NCI-H1048 (cell line): ENCODE data around the gene HOXD9.

Source experiments
- DNase-seq: peaks from one replicate; lab custom pipeline; 2025; lab: John Stamatoyannopoulos, UW

Gene HOXD9

GRCh38 chr2:176155356-176156044, 33.0 kb downstream of the HOXD9 start:
- DNase-seq = no peak

- DNase-seq = no peak
Observed at GRCh38 chr2:176156301-176156806, 33.8 kb downstream of the HOXD9 start.

GRCh38 chr2:176156807-176157498, 34.4 kb downstream of the HOXD9 start, which contains the start of gene HOXD3:
HOXD3 (plus strand) TSS chr2:176157307; CDS start chr2:176169115, 11,808 bp downstream.
- no peak for DNase-seq

- DNase-seq = peak; percentile 36
Observed at GRCh38 chr2:176157499-176158185, 35.1 kb downstream of the HOXD9 start.

- no peak for DNase-seq
Observed at GRCh38 chr2:176158186-176158591, 35.7 kb downstream of the HOXD9 start.

GRCh38 chr2:176158855-176159662, 36.5 kb downstream of the HOXD9 start:
- no peak for DNase-seq

- DNase-seq = no peak
Observed at GRCh38 chr2:176159663-176160250, 37.2 kb downstream of the HOXD9 start.

- DNase-seq = no peak
Observed at GRCh38 chr2:176160251-176160985, 37.9 kb downstream of the HOXD9 start.

GRCh38 chr2:176160986-176161824, 38.7 kb downstream of the HOXD9 start:
- DNase-seq = no peak

GRCh38 chr2:176161825-176162626, 39.5 kb downstream of the HOXD9 start:
- no peak for DNase-seq

GRCh38 chr2:176162911-176163671, 40.6 kb downstream of the HOXD9 start:
- DNase-seq = no peak

GRCh38 chr2:176163672-176164056, 41.1 kb downstream of the HOXD9 start:
- DNase-seq = no peak

GRCh38 chr2:176164201-176164600, 41.7 kb downstream of the HOXD9 start:
- no peak for DNase-seq

GRCh38 chr2:176164611-176165369, 42.3 kb downstream of the HOXD9 start:
- no peak for DNase-seq

GRCh38 chr2:176165370-176166050, 43.0 kb downstream of the HOXD9 start:
- no peak for DNase-seq

GRCh38 chr2:176166272-176166671, 43.8 kb downstream of the HOXD9 start:
- no peak for DNase-seq

GRCh38 chr2:176167398-176167797, 44.9 kb downstream of the HOXD9 start:
- no peak for DNase-seq
